Gastrocnemius medialis (tissue), 4 donors: ENCODE data around the gene LDHAL6B.

Experiments
- CTCF ChIP-seq, 5 experiments: fragments of 450-650 bp in 3 of 5; fragments of 200-600 bp in 2 of 5; sonication (generic) in 2 of 5; IDR thresholded peaks in 4 of 5; conservative IDR thresholded peaks in 1 of 5; 1 replicate in 4 of 5; 2 replicates in 1 of 5; pipeline ENCODE4 v1.5.1; 2016 to 2019; ENCODE audit warnings: antibody characterized with exemption in 5 of 5, mild to moderate bottlenecking in 3 of 5, moderate library complexity in 3 of 5
- POLR2A ChIP-seq, 2 donors: fragments of 450-650 bp; IDR thresholded peaks; one replicate each; pipeline ENCODE4 v1.6.1; 2017; ENCODE audit warnings: antibody characterized with exemption in 2 of 2, mild to moderate bottlenecking in 2 of 2, moderate library complexity in 2 of 2

GRCh38 chr15:59171067-59171397, 35.6 kb upstream of the LDHAL6B start:
- TF ChIP-seq CTCF (IDR thresholded peaks at IDR 0.05 in 4 of 5, conservative IDR thresholded peaks at IDR 0.05 in 1 of 5) (no peak), POLR2A (IDR thresholded peaks at IDR 0.05) (no peak)
